GM19025 (cell line): ENCODE measurements around the gene DUSP7.

Experiments
- ATAC-seq: cut with Tn5 transposase; IDR thresholded peaks from one replicate; pipeline ENCODE4 v1.9.1; 2021; ENCODE audit warnings: mild to moderate bottlenecking, low read depth, moderate library complexity; ENCODE audit not compliant: unreplicated experiment

The DUSP7 gene

GRCh38 chr3:52069135-52069534 is 12.8 kb upstream of the DUSP7 start:
- no peak for ATAC-seq

- no peak for ATAC-seq
Measured at GRCh38 chr3:52068730-52069129, 12.4 kb upstream of the DUSP7 start.

GRCh38 chr3:52068055-52068571 is 11.7 kb upstream of the DUSP7 start:
- ATAC-seq = no peak

- ATAC-seq = no peak
Measured at GRCh38 chr3:52067526-52067925, 11.2 kb upstream of the DUSP7 start.

- no peak for ATAC-seq
Measured at GRCh38 chr3:52067046-52067445, 10.7 kb upstream of the DUSP7 start.

- ATAC-seq = no peak
Measured at GRCh38 chr3:52065264-52065756, 8.9 kb upstream of the DUSP7 start.

GRCh38 chr3:52064561-52064960 is 8.2 kb upstream of the DUSP7 start:
- no peak for ATAC-seq

GRCh38 chr3:52063026-52063723 is 6.8 kb upstream of the DUSP7 start:
- ATAC-seq = no peak

GRCh38 chr3:52062505-52062904 is 6.1 kb upstream of the DUSP7 start:
- ATAC-seq = peak; percentile 47

GRCh38 chr3:52061121-52061910 is 4.9 kb upstream of the DUSP7 start:
- ATAC-seq = no peak

GRCh38 chr3:52059781-52060180 is 3.4 kb upstream of the DUSP7 start:
- ATAC-seq = no peak

- no peak for ATAC-seq
Measured at GRCh38 chr3:52057812-52058495, 1.6 kb upstream of the DUSP7 start.

- ATAC-seq = peak; percentile 77
Measured at GRCh38 chr3:52056968-52057811, 819 bp upstream of the DUSP7 start.

- ATAC-seq = peak; percentile 9
Measured at GRCh38 chr3:52055537-52056351, 627 bp downstream of the DUSP7 start.

GRCh38 chr3:52054661-52055511 is 1.5 kb downstream of the DUSP7 start:
- ATAC-seq = no peak

GRCh38 chr3:52053307-52054304 is 2.8 kb downstream of the DUSP7 start:
- ATAC-seq = no peak

- no peak for ATAC-seq
Measured at GRCh38 chr3:52052831-52053306, 3.5 kb downstream of the DUSP7 start.
